Fibroblast of the aortic adventitia (primary cell): Measurements from ENCODE around the gene POLQ. TPM values are rescaled to one million over a fixed set of nuclear protein-coding genes. Genes with fewer than 3 reads are reported as not detected.

Source experiments
- DNase-seq: peaks from one replicate; pipeline ENCODE4 v3.0.0-alpha.2; 2010; ENCODE audit warnings: low read depth
- H3K4me3 ChIP-seq: 2 replicates; pipeline ENCODE4 v1.5.1; 2011; ENCODE audit warnings: low read depth, mild to moderate bottlenecking, control low read depth, low read length, moderate library complexity
- total RNA-seq: library from RNA; depleted of rRNA; stranded (reverse); fragments of >200 nt; gene quantifications from 2 replicates; pipeline ENCODE4 v1.2.3, GENCODE V29; 2012; ENCODE audit warnings: low replicate concordance
- TF ChIP-seq, protein P1 (sequence below): IDR thresholded peaks from 2 replicates; pipeline ENCODE4 v1.5.1; 2011; ENCODE audit warnings: mild to moderate bottlenecking, low read length, control low read depth, inconsistent platforms; ENCODE audit not compliant: insufficient read depth

Gene POLQ
- total RNA-seq, 1 donor, result 10.1 TPM

DNA sequence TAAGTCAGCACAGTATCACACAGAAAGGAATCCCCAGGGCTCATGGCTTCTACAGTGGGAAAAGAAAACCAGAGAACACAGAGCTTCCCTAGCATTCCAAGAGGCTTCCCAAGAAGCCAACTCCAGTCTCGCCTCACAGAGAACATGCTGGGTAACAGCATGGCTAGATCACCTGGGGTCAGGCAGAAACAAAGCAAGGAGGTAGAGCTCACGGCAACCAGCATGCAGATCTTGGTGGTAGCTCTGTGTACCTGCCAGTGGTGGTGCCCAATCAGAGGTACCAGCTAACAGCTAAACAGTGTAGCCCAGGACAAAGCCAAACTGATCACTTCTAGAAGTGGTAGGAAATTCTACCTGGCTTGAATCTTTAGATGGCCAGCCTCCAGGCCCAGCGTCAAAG lies 31.3 kb downstream of the POLQ start:
- TF ChIP-seq, protein P1, sequence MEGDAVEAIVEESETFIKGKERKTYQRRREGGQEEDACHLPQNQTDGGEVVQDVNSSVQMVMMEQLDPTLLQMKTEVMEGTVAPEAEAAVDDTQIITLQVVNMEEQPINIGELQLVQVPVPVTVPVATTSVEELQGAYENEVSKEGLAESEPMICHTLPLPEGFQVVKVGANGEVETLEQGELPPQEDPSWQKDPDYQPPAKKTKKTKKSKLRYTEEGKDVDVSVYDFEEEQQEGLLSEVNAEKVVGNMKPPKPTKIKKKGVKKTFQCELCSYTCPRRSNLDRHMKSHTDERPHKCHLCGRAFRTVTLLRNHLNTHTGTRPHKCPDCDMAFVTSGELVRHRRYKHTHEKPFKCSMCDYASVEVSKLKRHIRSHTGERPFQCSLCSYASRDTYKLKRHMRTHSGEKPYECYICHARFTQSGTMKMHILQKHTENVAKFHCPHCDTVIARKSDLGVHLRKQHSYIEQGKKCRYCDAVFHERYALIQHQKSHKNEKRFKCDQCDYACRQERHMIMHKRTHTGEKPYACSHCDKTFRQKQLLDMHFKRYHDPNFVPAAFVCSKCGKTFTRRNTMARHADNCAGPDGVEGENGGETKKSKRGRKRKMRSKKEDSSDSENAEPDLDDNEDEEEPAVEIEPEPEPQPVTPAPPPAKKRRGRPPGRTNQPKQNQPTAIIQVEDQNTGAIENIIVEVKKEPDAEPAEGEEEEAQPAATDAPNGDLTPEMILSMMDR, result no peak
- no peak overlapping the region for H3K4me3 ChIP-seq
- DNase-seq, result no peak

DNA sequence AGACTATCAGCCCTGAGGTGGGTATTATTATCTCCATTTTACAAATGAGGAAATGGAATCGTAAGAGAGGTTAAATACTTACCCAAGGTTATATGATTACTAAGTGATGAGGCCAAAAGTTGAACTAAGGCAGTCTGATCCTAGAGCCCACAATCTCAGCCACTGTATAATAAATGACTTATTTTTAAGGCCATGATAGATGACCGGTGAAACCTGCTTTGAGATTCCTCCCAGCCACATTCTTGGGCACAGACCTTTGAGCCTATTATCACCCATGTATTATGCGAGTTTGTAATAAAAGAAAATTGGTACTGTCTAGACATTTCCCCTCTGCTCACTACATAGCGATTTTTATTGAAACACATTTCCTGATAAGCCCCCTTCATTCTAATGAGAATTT lies 37.4 kb downstream of the POLQ start:
- TF ChIP-seq, protein P1, result no peak
- H3K4me3 ChIP-seq, result no peak overlapping the region
- no peak for DNase-seq

DNA sequence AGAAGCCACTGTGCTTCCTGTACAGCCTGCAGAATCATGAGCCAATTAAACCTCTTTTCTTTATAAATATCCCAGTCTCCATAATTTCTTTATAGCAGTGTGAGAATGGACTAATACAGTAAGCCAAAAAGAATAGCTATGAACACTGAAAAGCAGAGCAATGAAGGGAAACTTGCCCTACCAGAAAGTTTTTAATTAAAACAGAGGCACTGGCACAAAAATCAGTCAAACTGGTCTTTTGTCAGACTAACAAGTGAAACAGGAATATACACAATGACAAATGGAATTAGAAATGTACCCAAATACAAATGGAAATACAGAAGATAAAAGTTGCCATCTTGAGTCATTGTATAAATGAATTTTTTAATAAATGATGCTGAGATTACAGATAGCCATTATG lies 40.5 kb downstream of the POLQ start:
- H3K4me3 ChIP-seq, result no peak overlapping the region
- no peak for DNase-seq
- TF ChIP-seq, protein P1, result no peak

DNA sequence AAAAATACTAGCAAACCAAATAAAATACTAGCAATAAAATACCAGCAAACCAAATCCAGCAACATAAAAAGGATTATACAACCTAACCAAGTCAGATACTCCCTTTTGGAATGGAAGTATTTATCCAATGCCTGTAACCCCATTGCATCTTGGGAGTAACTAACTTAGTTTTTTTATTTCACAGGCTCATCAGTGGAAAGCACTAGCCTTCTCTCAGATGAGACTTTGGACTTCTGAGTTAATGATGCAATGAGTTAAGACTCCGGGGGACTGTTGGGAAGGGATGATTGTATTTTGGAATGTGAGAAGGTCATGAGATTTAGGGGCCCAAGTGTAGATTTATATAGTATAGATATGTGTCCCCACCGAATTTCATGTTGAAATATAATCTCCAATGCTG lies 41.2 kb downstream of the POLQ start:
- no peak for DNase-seq
- H3K4me3 ChIP-seq, result no peak overlapping the region
- TF ChIP-seq, protein P1, result no peak

DNA sequence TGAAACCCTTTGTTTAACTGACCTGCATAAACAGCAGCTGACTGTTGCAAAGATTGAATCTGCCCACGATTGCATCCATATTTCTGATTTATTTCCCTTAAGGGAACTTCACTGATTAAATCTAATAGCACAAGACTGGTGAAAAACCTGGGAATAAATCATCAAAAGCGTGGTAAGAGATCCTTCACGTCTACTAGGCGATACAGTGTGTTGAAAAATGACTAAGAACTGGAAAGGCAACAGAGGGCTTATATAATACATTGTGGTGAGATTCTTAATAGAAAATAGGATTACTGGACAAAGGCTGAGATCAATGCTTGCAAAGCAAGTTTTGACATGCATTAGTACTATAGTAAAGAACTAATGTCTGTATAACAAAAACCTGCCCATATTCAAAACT lies 49.0 kb downstream of the POLQ start:
- DNase-seq, result no peak
- no peak overlapping the region for H3K4me3 ChIP-seq
- TF ChIP-seq, protein P1, result no peak

DNA sequence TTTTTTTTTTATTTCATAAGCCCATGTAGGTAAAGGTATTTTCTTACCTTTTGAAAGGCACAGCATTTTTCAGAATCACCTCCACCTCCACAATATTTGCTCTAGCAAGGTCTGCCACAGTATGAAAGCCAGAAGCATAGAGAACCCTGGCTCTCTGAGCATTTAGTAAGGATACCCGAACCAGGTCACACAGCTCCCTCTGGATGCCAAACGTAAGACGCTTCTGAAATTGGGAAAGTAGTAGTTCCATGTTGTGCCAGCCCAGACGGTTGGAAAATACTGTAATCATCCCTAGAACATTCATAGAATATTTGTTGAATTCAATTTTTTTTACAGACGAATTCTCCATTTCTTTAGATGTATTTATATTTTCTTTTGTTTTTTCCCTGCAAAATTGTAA lies 52.4 kb downstream of the POLQ start:
- peak; percentile 22 for DNase-seq
- TF ChIP-seq, protein P1, result no peak

DNA sequence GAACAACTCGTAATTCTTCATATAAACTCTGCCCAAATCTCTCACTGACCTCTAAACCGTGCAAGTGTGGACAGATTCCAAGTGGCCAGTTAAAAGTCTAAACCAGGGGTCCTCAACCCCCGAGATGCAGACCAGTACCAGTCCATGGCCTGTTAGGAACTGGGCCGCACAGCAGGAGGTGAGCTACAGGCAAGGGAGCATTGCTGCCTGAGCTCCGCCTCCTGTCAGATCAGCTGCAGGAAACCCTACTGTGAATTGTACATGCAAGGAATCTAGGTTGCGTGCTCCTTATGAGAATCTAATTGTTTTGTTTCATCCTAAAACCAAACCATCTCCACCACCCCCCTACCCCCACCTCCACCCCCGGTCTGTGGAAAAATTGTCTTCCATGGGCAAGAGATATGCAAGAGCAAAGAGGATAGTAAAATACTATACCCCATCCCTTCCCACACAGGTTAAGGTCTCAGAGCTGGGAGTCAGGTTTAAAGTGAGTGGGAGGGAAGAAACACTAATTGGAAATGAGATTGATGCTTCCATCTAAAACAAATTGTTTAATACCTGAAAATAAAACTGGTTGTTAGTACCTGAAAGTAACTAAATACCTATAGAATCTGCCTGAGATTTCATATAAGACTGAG lies 54.0 kb downstream of the POLQ start:
- no peak for DNase-seq
- TF ChIP-seq, protein P1, result no peak

More for the DNA sequence above, 52.4 kb downstream of the POLQ start:
- no peak overlapping the region for H3K4me3 ChIP-seq

More for the DNA sequence above, 54.0 kb downstream of the POLQ start:
- no peak overlapping the region for H3K4me3 ChIP-seq
